IPS-11a (cell line): ENCODE results near the gene CTNND2.

Experiments
- H3K4me3 ChIP-seq: one replicate; pipeline ENCODE4 v1.5.1; 2013; ENCODE audit warnings: low read depth, low read length, control low read depth

Gene CTNND2

GRCh38 chr5:11407556-11408145 lies 496.6 kb downstream of the CTNND2 start:
- H3K4me3 ChIP-seq, result no peak overlapping the region

- no peak overlapping the region for H3K4me3 ChIP-seq
These were observed 503.9 kb downstream of the CTNND2 start for GRCh38 chr5:11400316-11400715.

GRCh38 chr5:11398728-11399127 lies 505.5 kb downstream of the CTNND2 start:
- no peak overlapping the region for H3K4me3 ChIP-seq

DNA sequence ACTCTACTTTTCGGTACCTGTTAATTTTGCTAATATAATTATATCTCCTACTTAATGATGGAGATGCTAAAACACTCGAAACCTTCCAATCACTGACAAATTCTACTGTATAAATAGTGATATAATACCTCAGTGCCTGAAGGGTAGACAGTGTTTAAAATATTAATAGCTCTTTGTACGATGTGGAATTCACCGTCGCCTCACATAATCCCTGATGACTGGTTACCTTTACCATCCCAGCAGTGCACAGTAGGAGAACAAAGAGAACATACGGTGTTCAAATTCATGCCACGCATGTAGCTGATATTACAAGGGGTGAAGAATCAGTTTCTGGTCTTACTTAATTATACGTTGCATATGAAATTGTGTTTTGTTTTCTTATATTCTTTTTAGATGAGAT lies 506.7 kb downstream of the CTNND2 start:
- no peak overlapping the region for H3K4me3 ChIP-seq

GRCh38 chr5:11396917-11397316 lies 507.3 kb downstream of the CTNND2 start:
- no peak overlapping the region for H3K4me3 ChIP-seq

GRCh38 chr5:11394933-11395332 lies 509.3 kb downstream of the CTNND2 start:
- H3K4me3 ChIP-seq, result no peak overlapping the region

- H3K4me3 ChIP-seq, result no peak overlapping the region
These were observed 513.9 kb downstream of the CTNND2 start for GRCh38 chr5:11390291-11390767.

DNA sequence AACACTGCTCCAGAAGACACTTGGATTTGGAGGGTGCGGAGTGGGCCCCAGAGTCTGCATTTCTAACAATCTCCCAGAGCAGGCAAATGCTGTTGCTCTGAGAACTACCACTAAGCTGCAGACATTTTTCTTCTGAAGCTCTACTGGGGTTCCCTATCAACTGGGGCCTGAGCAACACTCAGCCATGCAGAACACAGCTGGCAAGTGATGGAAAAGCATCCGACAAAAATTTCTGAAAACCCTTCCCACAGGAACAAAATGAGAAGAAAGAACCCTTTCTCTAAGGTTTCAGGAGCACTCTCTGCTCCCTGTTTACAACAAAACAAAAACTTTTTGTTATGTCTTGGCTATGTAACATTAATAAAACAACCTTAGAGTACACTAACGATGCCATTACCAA lies 516.9 kb downstream of the CTNND2 start:
- H3K4me3 ChIP-seq, result no peak overlapping the region

DNA sequence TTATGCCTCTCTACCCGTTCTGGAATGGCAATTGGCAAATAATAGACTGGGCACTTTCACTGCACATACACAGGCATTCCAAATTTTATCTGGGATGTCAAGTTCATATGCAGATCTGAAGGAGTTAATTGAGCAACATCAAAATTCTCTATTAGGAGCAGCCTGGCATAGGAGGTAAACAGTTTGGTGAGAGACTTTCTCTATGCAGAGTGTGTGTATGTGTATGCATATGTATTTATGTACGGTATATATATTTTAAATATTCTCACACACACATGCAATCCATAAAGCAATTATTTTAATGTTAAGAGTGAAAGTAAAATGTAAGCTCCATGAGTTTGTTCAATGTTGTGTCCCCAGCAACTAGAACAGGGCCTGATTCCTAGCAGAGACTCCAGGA lies 517.8 kb downstream of the CTNND2 start:
- H3K4me3 ChIP-seq, result no peak overlapping the region

- no peak overlapping the region for H3K4me3 ChIP-seq
These were observed 518.3 kb downstream of the CTNND2 start for GRCh38 chr5:11385901-11386293.

DNA sequence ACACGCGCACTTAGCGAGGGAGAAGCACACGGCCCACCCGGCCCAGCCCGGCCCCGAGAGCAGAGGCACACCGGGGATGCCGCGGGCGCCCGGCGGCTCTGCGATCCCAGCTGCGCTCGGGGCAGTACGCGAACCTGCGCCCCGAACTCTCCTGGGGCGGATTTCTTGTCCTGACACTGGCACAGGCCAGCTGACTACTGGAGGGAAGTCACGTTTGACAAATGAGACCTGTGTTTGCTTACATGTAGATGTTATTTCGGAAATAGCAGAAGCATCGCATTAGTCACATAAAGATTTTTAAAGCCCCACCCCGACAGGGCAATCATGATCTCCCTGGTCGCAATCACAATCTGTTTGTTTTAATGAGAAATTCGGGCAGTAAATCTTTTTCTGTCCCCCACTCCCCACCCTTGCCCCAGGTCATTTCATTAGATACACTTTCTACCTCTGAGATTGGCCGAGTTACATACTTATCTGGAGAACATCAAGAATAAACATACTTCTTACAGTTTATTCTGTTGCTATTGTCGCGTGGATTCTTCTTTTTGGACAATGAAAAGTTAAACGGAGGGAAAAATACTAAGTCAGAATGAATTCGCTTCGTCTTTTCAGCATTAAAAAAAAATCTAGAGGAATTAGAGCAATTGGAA lies 518.9 kb downstream of the CTNND2 start:
- peak overlapping the region; percentile 10 for H3K4me3 ChIP-seq

DNA sequence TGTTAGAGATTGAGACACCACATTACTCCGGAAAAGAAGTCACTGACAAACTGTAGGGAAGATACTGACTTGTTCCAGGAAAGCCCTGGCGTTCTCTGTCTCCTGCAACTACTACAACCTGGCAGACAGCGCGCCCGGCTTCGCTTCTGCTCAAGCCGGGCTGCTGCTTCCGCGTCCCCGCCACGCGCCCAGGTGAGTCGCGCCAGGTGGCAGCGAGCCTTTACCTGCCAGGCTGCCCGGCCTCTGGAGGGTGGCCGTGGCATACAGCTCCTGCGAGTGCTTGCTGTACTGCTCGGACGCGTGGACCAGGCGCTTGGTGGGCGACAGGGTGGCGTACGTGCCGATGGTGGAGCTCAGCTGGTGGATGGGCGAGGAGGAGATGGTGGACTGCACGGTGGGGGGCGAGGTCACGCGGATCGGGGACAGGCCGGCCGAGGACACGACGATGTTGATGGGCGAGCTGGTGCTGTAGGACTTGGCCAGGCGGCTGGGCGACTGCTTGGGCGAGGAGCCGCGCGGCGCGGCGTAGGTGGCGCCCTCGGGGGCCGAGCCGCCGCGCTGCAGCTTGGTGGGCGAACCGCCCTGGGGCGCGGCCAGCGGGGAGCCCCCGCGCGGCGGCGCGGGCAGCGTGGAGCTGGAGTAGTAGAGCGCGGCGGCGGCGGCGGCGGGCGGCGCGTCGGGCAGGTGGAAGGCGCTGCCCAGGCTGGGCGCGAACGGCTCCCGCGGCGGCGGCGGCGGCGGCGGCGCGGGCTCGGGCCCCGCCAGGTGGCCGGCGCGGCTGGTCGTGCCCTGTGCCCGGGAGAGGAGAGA lies 519.6 kb downstream of the CTNND2 start:
- H3K4me3 ChIP-seq, result peak overlapping the region; percentile 49

DNA sequence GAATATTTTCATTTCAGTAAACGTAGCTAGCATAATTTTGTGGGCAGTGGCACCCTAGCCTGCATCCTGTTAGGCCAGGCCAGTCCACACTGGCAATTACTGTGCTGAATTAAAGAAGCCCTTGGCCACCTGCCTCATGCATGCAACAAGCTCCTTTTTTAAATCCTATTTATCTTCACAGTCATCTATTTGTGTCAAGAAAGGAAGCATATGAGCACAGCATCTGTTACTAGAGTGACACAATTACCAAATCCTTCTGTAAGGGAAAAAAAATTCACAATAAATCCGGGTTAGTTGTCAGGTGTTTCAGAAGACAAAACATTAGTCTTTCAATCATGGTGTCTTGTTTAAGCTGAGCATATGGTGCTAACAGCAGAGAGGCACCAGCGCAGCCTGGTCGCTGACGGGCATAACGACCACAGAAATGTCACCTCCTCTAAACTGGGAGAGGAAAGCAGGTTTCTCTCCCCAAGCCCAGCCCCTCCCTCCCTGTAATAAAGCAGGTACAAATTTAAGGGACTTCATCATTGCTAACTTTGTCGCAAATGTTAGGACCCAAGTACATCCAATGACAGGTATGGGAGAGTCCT lies 520.6 kb downstream of the CTNND2 start:
- no peak overlapping the region for H3K4me3 ChIP-seq

- no peak overlapping the region for H3K4me3 ChIP-seq
These were observed 525.8 kb downstream of the CTNND2 start for GRCh38 chr5:11378461-11378860.

- H3K4me3 ChIP-seq, result no peak overlapping the region
These were observed 526.4 kb downstream of the CTNND2 start for GRCh38 chr5:11377896-11378295.

DNA sequence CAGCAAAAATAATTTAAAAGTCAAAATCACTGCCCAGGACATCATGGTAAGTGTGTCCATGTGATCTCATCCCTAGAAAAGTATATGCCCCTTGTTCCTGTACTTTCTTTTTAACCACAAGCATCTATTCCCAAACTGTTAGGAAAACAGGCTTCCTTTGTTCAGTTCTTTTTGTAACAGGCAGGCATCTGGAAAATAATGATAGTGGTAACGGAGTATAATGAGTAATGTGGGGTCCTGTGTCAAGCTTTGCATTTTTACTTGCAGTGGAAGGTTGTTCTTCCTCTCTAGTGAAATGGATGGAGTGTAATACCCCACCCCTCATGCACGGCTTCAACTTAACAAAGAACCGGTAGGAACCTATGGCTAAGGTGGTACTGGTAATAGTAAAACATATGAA lies 532.1 kb downstream of the CTNND2 start:
- no peak overlapping the region for H3K4me3 ChIP-seq

GRCh38 chr5:11371021-11371420 lies 533.2 kb downstream of the CTNND2 start:
- H3K4me3 ChIP-seq, result no peak overlapping the region

- no peak overlapping the region for H3K4me3 ChIP-seq
These were observed 539.7 kb downstream of the CTNND2 start for GRCh38 chr5:11364531-11364930.

DNA sequence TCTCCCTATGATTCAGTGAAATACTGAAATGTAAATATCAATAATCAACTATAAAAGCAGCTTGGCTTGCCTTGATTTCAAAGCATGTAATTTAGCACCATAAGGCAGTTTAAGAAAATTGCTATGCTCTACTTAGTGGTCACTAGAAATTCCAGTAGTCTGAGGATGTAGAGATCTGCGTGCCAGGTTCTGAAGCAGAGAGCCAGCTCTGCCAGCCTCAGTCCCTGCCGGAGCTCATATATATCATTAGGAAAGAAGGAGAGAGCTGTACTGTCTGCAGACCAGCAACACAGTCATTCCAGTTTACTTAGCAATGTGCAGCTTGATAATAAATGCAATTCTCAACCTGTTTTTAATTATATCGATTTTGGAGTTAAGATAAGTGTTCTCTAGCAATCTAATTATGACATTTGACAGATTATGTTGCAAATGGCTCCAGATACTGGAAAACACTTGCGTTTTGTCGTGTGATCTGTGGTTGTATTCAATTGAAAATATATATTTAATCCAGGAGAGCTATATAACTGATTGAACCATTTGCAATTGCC lies 540.5 kb downstream of the CTNND2 start:
- no peak overlapping the region for H3K4me3 ChIP-seq

GRCh38 chr5:11361768-11362167 lies 542.5 kb downstream of the CTNND2 start:
- H3K4me3 ChIP-seq, result no peak overlapping the region

DNA sequence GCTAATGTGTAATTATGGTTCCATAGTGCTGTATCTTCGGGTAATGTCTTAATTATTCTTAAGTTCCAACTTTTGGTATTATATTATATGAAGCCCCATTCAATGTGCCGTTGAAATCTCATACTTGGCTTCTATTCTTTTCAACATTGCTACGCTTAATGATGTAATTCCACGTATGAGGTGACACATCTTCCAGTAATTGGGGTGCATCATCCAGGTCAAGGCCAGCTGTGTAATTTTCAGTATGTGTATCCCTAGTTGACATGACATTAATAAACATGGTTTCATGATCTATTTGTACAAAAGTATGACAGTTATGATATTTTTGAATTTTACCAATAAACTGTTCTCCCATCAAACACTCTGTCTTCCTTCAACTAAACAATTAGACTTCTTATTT lies 546.3 kb downstream of the CTNND2 start:
- no peak overlapping the region for H3K4me3 ChIP-seq
